Nucleus accumbens (tissue), 56 donors: ENCODE data around the gene IGF2BP1.
"Not testable (repeated sequence)": the region's sequence is repeated elsewhere in the genome, so short reads cannot be mapped to it uniquely, and the experiment has no call there.

Experiments
- DNase-seq, 56 donors: peaks; one replicate each; lab custom pipeline; 2025; lab: John Stamatoyannopoulos, UW

The IGF2BP1 gene

DNA sequence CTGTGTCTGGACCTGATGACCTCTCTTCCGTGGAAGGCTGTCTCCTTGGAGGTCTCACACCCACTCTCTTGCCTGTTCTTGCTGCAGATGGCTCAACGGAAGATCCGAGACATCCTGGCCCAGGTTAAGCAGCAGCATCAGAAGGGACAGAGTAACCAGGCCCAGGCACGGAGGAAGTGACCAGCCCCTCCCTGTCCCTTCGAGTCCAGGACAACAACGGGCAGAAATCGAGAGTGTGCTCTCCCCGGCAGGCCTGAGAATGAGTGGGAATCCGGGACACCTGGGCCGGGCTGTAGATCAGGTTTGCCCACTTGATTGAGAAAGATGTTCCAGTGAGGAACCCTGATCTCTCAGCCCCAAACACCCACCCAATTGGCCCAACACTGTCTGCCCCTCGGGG, 52.1 kb downstream of the IGF2BP1 start:
- no peak for DNase-seq

GRCh38 chr17:49050611-49051010, 53.4 kb downstream of the IGF2BP1 start:
- no peak for DNase-seq

GRCh38 chr17:49051269-49051668, 54.1 kb downstream of the IGF2BP1 start:
- DNase-seq: no peak

GRCh38 chr17:49053171-49053829, 56.1 kb downstream of the IGF2BP1 start:
- DNase-seq: peak in 1 of 56 donors; percentile 8

DNA sequence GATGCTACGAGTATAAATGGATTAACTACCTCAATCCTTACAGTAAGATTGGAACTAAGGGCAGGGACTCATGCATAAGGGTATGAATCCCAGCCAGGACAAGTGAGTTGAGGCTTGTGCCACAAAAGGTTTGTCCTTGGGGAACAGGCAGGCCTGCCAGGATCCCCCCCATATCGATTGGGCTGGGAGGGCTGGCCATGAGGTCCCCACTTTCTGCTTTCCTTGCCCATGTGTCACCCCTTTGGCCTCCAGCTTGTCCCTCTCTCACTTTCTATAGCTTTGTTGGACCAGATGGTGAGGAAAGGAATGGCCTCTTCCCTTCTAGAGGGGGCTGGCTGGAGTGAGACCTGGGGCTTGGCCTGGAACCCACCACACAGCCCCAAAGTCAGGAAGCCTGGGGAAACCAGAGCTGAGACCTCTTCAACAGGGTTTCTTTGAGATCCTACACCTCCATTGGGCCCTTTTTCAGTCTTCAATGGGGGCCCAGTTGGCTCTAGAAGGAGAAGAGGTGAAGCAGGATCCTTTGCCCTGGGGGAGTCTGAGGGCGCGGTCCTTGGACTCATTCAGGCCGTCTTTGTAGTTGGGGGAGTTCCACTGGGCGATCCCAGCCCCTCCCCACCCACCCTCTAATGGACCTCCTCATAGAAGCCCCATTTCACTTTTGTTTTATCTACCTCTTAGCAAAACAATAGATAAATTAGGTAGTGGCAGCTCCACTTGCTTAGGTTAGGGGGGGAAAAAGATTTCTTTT, 57.3 kb downstream of the IGF2BP1 start:
- DNase-seq: no peak

DNA sequence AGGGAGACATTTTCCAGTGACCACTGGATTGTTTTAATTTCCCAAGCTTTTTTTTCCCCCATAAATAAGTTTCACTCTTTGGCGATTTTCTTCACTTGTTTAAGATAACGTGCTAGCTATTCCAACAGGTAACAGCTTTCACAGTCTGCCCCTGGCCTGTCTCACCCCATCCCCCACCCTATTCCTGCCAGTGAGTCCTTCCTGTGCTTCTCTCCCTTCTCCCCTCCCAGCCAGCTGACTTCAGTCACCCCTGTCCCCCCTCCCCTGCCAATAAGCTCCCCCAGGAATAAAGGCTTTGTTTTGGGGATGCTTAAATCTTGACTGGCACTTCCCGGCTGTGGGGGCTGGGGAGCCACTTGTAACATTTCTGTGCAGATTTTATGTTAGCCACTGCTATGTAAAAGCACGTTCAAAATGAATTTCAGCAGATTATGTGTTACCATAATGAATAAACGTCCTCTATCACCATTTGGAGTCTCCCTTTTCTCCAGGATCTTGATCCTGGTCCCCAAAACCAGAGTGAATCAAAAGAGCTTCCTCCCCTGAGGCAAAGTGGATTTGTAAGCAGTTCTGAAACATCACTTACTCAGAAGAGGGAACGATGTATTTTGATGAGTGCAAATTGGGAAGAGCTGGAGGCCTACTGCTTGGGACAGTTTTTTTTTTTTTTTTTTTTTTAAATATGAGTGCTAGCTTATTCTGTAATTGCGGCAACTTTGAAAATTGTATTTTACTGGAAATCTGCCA, 58.2 kb downstream of the IGF2BP1 start:
- no peak for DNase-seq

DNA sequence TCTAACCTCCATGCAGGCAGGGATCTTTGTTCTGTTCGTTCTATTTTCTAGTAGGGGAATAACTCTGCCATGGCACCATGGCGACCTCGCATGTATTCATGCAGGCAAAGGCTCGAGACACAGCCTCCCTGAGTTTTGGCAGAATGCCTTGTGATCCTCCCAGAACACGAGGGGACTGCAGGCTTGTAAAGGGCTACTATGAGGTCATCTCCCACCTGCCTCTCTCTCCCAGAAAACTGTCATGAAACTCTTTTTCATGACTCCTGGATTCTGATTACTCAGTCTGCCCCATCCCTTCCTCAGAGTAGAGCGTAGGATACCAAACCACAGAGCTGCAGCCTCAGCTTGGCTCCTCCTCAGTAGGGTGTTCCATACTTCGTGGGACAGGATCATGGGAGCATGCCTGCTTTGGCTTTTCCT, 64.3 kb downstream of the IGF2BP1 start:
- DNase-seq: no peak

GRCh38 chr17:49063652-49064051, 66.5 kb downstream of the IGF2BP1 start:
- DNase-seq: peak in 41 of 56 donors; percentile 1 to 82 (median 17)

DNA sequence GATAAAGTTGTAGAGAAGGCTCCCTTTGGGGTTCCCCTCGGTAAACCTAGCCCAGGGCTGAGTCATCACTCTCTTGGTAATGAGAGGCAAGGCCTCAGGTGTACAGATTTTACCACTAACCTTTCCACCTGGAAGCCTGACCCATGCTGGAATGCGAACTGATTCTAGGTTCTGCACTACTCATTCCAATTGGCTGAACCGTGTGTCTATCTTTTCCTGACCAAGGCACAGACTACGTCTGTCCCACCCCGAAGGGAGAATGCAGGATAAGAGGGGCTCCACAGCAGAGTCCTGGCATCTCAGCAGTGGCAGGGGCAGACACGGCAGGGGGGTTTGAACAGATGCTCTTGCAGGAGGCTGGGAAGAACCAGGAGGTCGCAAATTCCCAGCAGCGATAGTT, 70.0 kb downstream of the IGF2BP1 start:
- DNase-seq: no peak

DNA sequence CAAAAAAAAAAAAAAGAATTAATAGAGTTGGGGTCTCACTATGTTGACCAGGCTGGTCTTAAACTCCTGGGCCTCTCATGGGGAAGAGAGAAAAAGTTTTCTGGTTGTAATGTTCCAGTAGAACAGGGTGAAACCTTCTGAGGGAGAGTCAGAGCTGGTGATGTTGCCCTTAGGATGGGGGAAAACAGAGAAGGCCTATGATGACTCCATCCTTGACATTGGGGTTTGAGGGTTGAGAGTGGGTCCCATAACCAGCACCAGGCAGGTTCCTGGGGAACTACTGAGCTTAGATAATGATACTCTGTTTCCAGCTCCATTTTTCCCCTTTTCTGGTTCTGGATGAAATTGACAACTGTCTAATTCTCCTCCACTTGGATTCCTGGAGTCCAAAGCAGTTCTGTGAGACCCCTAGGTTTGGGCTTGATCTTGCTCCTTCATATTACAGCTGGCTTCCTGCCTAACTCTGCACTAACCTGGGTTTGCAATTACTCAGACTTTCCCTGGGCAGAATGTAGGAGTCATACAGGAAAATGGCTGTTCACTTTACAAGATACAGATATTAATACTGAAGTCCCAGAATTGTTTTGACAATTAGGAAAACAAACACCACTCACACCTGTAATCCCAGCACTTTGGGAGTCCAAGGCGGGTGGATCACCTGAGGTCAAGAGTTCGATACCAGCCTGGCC, 72.5 kb downstream of the IGF2BP1 start:
- DNase-seq: no peak

- DNase-seq: no peak
Measured at GRCh38 chr17:49071106-49071505, 73.9 kb downstream of the IGF2BP1 start.

GRCh38 chr17:49074851-49075540, 77.8 kb downstream of the IGF2BP1 start:
- no peak for DNase-seq

DNA sequence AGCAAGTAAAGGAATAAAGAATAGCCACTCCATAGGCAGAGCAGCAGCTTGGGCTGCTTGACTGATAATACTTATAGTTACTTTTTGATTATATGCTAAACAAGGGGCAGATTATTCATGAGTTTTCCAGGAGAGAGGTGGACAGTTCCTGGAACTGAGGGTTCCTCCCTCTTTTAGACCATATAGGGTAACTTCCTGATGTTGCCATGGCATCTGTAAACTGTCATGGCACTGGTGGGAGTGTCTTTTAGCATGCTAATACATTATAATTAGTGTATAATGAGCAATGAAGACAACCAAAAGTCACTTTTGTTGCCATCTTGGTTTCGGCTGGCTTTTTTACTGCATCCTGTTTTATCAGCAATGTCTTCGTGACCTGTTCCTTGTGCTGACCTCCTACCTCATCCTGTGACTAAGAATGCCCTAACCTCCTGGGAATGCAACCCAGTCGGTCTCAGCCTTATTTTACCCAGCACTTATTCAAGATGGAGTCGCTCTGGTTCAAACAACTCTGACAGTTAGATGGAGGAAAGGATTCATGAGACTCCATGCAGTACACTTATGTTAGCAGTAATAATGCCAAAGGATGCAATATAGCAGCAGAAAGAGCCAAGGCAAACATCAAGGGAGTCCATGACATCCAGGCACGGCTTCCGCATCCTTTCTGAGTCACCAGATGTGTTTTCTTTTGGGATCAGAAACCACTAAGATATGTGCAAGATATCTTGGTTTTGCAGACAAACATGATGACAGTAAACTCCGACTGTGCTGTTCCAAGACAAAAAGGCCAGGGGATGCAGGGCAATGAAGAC, 79.6 kb downstream of the IGF2BP1 start:
- DNase-seq: no peak

GRCh38 chr17:49078248-49078647, 81.1 kb downstream of the IGF2BP1 start:
- DNase-seq: no peak

- no peak for DNase-seq
Measured at GRCh38 chr17:49079840-49080663, 82.9 kb downstream of the IGF2BP1 start.

DNA sequence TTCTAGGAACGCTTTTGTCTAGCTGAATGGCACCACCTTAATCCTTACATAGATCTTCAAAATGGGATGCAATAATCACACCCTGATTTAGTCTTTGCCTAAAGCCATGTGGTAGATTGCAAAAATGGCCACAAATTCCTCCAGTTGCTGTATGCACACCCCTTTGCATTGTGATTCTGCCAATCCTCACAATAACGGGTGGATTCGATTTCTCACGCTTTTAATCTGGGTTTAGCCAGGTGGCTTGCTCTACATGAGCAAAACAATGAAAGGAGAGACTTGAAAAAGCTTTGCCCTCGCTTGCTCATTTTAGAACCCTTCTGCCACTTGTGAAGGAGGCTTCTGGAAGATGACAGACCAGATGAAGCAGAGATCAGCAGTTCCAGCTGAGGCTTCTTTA, 85.0 kb downstream of the IGF2BP1 start:
- DNase-seq: no peak

DNA sequence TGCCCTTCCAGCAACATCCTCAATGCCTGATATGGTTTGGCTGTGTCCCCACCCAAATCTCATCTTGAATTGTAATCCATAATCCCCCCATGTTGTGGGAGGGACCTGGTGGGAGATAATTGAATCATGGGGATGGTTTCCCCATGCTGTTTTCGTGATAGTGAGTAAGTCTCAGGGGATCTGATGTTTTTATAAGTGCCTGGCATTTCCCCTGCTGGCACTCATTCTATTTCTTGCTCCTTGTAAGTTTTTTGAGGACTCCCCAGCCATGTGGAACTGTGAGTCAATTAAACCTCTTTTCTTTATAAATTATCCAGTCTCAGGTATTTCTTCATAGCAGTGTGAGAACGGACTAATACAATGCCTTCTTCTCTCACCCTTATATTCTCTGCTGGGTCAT, 87.9 kb downstream of the IGF2BP1 start:
- DNase-seq: not testable (repeated sequence)

GRCh38 chr17:49085565-49086315, 88.6 kb downstream of the IGF2BP1 start:
- no peak for DNase-seq
